Type B pancreatic cell (in vitro differentiated cells): ENCODE measurements around the gene LRRN4. TPM values are rescaled to one million over a fixed set of nuclear protein-coding genes. Genes with fewer than 3 reads are reported as not detected.

Experiments used
- DNase-seq: peaks from one replicate; pipeline ENCODE4 v3.0.0; 2021; ENCODE audit warnings: mixed read lengths; ENCODE audit not compliant: unreplicated experiment; ENCODE audit errors: extremely low spot score
- H3K27ac Mint-ChIP-seq: 2 replicates; pipeline ENCODE4 v1.8.0; 2021; ENCODE audit warnings: mild to moderate bottlenecking, mixed read lengths
- H3K27me3 Mint-ChIP-seq: 2 replicates; pipeline ENCODE4 v1.8.0; 2021; ENCODE audit warnings: mixed read lengths
- H3K36me3 Mint-ChIP-seq: 2 replicates; pipeline ENCODE4 v1.8.0; 2021; ENCODE audit warnings: mixed read lengths
- H3K4me1 Mint-ChIP-seq: one replicate; pipeline ENCODE4 v1.8.0; 2021; ENCODE audit warnings: mixed read lengths; ENCODE audit not compliant: unreplicated experiment
- H3K4me3 Mint-ChIP-seq: 2 replicates; pipeline ENCODE4 v1.8.0; 2021; ENCODE audit warnings: mild to moderate bottlenecking, mixed read lengths
- H3K9me3 Mint-ChIP-seq: 2 replicates; pipeline ENCODE4 v1.8.0; 2021; ENCODE audit warnings: mixed read lengths
- CTCF ChIP-seq: fragments of 200-600 bp; sonication (generic); conservative IDR thresholded peaks from 2 replicates; pipeline ENCODE4 v1.5.0; 2021; ENCODE audit warnings: antibody characterized with exemption, mild to moderate bottlenecking
- total RNA-seq: library from RNA; stranded (reverse); gene quantifications from 2 replicates; pipeline ENCODE4 v1.2.1, GENCODE V29; 2021; ENCODE audit warnings: low replicate concordance

LRRN4 gene
- total RNA-seq, 1 donor from 2014 or later, result 12.5 TPM

- peaks cover 14% of the 10 kb centered on the region for H3K9me3 Mint-ChIP-seq
- H3K4me1 Mint-ChIP-seq, result no peaks in the 10 kb centered on the region
- peaks cover 59% of the 10 kb centered on the region for H3K36me3 Mint-ChIP-seq
- H3K4me3 Mint-ChIP-seq, result no peak overlapping the region
- no peak for DNase-seq
- TF ChIP-seq CTCF, result no peak
- no peaks in the 10 kb centered on the region for H3K27me3 Mint-ChIP-seq
- H3K27ac Mint-ChIP-seq, result no peak overlapping the region
Observed at GRCh38 chr20:6024768-6025167, 29.1 kb downstream of the LRRN4 start.

GRCh38 chr20:6017880-6018279, 36.0 kb downstream of the LRRN4 start:
- Mint-ChIP-seq H3K9me3 (no peaks in the 10 kb centered on the region), H3K4me1 (no peaks in the 10 kb centered on the region)

GRCh38 chr20:6017467-6017866, 36.4 kb downstream of the LRRN4 start:
- Mint-ChIP-seq H3K4me3 (no peak overlapping the region), H3K36me3 (peaks cover 45% of the 10 kb centered on the region), H3K27me3 (no peaks in the 10 kb centered on the region), H3K9me3 (no peaks in the 10 kb centered on the region), H3K27ac (no peak overlapping the region), H3K4me1 (no peaks in the 10 kb centered on the region)
- TF ChIP-seq CTCF, result no peak
- DNase-seq, result no peak

More at GRCh38 chr20:6017880-6018279, 36.0 kb downstream of the LRRN4 start:
- H3K4me3 Mint-ChIP-seq, result no peak overlapping the region
- no peak overlapping the region for H3K27ac Mint-ChIP-seq
- H3K36me3 Mint-ChIP-seq, result peaks cover 45% of the 10 kb centered on the region
- no peak for TF ChIP-seq CTCF
- no peaks in the 10 kb centered on the region for H3K27me3 Mint-ChIP-seq
- no peak for DNase-seq

GRCh38 chr20:6014957-6015356, 38.9 kb downstream of the LRRN4 start:
- H3K4me1 Mint-ChIP-seq, result no peaks in the 10 kb centered on the region
- H3K4me3 Mint-ChIP-seq, result no peak overlapping the region
- no peaks in the 10 kb centered on the region for H3K27me3 Mint-ChIP-seq
- no peak overlapping the region for H3K27ac Mint-ChIP-seq
- H3K9me3 Mint-ChIP-seq, result no peaks in the 10 kb centered on the region
- peaks cover 41% of the 10 kb centered on the region for H3K36me3 Mint-ChIP-seq
- DNase-seq, result no peak
- no peak for TF ChIP-seq CTCF

- no peak for DNase-seq
- H3K27ac Mint-ChIP-seq, result no peak overlapping the region
- H3K4me1 Mint-ChIP-seq, result no peaks in the 10 kb centered on the region
- TF ChIP-seq CTCF, result no peak
- H3K36me3 Mint-ChIP-seq, result peaks cover 41% of the 10 kb centered on the region
- no peak overlapping the region for H3K4me3 Mint-ChIP-seq
- no peaks in the 10 kb centered on the region for H3K9me3 Mint-ChIP-seq
- H3K27me3 Mint-ChIP-seq, result no peaks in the 10 kb centered on the region
Observed at GRCh38 chr20:6014017-6014416, 39.8 kb downstream of the LRRN4 start.

GRCh38 chr20:6012179-6012578, 41.7 kb downstream of the LRRN4 start:
- Mint-ChIP-seq H3K27ac (no peak overlapping the region), H3K27me3 (no peaks in the 10 kb centered on the region), H3K4me3 (no peak overlapping the region), H3K4me1 (peaks cover 5% of the 10 kb centered on the region), H3K36me3 (peaks cover 28% of the 10 kb centered on the region), H3K9me3 (no peaks in the 10 kb centered on the region)
- no peak for DNase-seq
- no peak for TF ChIP-seq CTCF
